ENCODE data around the gene ELL.
A peak's percentile ranks its signal among the peaks of the same experiment; 100 is the strongest.

ELL gene

DNA sequence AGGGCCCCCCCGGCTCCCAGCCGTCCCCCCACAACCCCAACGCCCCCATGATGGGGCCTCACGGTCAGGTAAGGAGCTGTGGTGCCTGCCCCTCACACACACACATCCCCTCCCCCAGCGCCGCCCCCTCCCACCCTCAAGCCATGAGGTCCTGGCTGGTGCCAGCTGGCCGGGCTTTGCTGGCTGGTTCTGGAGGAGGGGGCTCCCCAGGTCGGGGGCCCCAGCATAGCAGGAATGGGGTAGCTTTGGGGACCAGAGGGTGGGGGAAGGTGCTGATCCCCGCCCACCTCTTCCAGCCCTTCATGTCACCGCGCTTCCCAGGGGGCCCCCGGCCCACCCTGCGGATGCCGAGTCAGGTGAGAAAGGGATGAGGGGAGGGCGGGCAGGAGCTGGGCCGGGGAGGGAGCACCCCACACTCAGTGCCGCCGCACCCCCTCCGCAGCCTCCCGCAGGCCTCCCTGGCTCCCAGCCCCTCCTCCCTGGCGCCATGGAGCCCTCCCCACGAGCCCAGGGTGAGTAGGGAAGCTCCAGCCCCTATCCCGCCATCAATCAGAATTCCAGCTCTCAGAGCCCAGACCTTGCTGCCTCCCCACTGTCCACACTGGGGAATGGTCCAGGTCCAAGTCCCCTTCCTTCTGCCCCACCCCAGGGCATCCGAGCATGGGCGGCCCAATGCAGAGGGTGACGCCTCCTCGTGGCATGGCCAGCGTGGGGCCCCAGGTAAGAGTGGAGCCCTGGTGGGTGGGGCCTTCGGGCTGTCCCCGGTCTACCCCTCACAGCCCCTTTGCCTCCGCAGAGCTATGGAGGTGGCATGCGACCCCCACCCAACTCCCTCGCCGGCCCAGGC, 90.3 kb downstream of the ELL start:
- DNase-seq: no peak

DNA sequence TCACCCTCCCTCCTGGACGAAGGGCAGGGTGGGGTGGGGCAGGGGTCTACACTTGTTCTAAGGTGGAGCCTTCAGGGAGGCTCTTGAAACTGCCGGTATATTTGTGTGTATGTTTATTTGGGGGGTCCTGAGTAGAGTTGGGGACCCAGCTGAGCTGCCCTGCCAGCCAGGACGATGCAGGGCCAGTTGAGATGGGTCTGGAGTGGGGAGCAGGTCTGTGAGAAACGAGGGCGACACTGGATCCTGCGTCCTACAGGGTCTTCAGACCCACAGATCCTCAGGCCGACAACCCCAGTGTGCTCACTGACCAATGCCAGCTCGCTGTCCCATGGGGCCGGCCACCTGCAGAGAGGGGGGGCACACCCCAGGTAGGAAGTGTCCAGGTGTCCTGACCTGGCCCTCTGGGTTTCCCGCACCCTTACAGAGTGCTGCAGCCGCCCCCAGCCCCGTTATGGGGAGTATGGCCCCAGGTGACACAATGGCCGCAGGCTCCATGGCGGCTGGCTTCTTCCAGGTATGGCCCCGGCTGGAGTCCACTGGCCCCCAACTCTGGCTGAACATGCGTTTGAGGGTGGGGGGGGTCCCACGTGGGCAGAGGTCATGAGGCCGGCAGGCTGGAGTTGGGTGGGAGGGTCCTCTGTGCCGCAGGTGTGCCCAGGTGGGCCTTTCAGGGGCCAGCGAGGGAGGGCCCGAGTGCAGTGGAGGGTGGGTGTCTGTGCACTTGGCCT, 91.3 kb downstream of the ELL start:
- DNase-seq: no peak

DNA sequence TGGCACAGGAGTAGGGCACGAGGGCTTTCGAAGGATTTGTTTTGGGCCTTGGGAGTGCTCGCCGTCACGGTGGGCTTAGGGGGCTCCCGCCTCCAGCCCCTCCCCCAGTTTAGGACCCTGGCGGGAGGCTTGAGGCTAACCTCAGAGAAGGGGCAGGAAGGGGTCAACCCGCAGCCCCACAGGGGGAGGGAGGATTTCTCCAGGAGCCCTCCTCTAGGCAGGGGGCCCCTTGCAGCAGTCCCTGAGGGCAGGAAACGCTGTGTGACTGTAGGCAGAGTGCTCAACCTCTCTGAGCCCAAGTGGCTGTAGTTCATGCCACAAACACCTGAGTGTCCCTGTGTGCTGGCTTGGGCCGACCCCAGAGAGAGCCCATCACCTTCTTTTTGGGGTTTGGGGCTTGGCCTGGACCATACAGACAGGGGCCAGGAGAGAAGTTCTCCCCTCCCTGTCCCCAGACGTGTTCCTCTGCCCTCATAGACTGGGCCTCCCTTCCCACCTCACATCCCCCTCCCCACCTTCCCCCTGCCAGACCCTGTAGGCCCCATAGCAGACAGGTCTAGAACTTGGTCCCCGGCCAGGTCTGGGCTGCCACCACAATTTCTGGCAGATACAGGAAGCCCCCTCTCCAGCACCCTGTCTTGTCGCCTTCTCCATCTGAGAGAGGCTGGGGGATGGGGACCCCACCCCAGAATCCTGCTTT, 92.0 kb downstream of the ELL start:
- DNase-seq: no peak

DNA sequence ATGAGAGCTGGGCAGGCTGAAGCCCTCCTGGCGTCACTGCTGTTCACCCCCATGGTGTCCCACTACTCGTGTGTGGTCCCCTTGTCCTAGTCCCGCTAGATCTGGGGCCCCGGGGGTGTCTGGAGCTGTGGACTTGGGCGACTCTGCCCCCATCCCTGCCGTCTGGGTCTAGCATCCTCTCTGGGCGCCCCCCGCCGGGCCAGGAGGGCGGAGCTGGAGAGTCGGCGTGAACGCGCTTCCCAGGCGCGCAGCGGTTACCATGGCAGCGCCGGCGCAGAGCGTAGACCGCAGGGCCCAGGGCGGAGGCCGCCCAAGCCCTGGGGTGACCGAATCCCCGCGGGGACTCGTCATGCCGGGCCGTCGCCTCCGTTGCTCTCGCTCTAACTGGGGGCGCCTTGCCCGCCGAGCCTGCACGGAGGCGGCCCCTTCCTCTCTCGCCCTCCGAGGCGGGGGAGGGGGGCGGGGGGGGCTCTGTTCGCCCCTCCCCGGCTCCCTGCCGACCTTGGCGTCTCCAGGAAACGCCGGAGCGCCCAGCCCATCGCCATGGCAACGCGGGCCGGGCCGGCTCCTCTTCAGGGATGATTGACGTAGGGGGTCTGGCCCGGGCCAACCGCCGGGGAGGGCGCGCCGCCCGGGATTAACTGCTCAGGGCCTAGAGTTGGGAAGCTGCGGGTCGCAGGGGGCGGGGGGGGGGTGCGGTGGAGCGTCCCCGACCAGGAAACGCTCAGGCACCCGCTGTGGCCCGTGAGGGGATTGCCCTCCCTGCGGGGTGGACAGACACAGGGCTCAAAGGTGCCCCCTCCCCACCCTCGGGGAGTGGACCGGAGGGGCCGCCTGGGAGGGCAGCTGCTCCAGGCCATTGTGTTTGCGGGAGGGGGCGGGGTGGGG, 92.8 kb downstream of the ELL start:
- DNase-seq: peak; percentile 91

DNA sequence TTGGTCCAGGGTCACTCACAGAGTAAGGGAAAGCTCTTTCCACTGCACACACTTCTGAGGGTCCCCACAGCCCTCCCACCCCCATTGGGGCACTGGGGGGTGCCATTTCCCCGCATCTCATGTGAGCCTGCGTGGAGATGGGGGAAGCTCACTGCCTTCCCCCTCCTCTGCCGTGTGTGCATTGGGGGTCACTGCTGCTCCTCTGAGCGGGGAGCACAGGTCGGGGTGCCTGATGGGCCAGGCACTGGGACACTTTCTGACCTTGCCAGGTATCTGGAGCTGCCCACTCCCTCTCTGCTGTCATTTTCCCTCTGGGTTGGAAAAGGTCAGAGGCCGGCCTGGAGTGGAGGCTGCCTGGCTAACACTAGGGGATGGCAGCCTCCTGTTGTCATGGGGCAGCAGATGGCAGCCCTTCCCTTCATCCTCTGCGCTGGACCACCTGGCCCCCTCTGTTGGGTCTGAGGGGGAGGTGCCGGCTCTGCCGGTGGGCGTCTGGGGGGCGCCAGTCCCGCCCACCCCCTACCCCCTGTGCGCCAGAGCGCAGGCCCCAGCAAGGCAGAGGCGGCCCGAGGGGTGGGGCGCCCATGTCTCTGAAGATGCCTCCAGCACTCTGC, 93.6 kb downstream of the ELL start:
- DNase-seq: no peak

DNA sequence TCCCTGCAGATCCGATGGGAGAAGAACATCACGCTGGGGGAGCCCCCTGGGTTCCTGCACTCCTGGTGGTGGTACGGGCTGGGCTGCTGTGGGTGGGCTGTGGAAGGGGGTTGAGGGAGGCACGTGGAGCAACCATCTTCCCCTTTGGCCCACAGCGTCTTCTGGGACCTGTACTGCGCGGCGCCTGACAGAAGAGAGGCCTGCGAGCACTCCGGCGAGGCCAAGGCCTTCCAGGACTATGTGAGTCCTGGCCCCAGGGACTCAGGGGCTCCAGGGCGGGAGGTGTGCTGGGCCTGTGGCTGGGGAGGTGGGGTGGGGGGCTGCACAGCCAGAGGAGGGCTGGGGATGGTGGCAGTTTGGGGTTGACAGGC, 94.1 kb downstream of the ELL start:
- DNase-seq: no peak

DNA sequence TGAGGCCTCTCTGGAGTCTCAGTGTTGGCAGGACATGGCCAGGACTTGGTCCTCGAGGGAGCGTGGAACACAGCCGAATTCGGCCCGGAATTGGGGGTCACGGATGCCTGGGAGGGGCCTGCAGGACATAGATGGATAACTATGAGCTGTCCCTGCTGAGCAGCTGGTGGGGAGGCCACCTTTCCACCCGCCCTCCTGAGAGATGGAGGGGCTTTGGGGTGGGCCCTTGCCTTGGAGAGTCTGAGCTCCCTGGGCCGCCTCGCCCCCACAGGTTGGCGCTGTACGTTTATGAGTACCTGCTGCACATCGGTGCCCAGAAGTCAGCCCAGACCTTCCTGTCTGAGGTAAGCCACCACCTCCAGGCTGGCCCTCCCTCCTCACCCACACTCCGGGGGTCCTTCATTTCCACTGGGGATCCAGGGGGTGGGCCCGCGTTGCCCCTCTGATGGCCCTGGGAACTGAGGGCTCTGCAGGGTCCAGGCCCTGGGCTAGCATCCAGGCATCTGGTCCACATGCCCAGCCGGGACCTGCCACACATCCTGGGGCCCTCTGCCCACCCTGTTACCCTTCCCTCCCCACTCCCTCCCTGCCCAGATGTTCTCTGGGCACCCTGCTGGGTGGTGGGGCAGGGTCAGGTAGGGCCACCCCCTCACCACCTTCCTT, 94.7 kb downstream of the ELL start:
- no peak for DNase-seq

DNA sequence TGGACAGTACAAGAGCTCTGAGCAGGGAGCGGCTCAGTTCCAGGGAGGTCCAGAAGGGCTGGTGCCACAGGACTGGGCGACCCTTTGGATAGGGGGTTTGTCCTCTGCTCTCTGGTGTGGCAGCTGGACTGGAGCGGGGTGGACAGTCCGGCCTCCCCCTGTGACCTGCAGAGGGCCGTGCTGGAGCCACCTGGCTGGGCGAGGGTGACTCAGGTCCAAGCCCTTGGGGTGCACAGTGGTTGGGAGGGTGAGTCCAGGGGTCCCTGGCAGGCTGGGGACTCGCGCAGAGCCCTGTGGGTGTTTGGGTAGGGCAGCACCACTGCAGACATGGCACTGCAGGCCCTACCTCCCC, 95.5 kb downstream of the ELL start:
- no peak for DNase-seq

DNA sequence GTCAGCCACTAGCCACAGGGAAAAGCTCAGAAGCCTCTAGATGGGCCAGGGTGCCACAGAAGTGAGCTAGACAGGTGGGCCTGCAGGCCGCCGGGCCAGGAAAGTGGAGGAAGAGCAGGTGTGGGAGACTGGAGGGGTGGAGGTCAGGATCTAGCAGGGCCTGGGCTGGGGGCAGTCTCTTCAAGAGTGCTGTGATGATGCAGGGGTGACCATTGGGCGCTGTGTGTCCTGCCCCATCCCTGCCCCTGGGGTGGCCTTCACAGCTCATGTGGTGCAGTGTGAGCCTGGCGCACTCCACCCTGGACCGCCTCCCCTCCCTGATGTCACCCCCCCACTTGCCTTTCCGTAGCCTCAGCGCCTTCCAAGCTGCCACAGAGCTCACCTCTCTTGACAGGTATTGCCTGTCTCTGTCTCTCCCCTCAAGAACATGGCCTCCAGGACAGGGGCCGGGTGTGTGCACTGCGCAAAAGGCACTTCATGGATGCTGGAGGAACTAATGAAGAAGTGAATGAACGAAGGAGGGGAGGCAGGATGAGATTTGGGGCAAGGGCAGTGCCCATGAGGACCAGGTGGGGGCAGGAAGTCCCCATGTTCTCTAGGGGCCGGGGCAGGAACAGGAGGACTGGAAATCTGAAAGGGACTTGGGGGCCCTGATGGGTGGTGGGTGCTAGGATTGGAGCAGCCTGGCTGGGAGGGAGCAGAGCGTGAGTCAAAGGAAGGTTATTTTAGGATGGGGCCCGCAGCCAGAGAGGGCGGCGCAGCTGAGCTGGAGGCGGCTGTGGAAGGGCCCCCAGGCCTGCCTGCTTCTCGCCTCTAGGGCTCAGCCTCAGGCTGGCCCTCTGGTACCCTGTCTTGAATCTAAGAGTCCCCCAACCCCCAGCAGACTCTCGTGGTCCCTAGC, 96.1 kb downstream of the ELL start:
- DNase-seq: no peak

DNA sequence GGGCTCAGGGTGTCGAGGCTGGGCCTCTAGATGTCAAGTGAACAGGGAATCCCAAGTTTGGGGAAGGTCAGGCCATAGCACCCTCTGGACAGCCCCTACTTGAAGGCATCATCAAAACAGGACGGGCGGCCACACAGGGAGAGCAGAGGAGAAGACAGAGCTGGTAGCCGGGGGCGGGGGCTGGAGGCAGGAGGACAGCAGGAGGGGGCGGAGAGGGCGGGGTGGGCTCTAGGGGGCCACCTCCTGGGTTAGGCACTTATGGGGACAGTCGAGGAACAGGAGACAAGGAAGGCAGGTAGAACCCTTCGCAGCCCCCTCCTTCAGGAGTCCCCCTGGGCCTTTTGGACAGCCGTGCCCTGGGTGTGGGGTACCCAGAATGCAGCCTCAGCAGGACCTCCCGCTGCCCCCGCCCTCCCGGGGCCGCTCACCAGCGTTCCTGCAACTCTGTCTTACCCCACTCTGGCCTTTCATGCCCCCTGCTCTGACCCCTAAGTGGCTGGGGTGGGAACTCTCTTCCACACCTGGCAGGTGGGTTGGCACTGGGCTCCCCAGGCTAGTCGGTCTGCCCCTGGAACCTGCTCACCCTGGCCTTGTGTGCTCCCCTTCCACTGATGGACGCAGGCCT, 96.9 kb downstream of the ELL start:
- no peak for DNase-seq

DNA sequence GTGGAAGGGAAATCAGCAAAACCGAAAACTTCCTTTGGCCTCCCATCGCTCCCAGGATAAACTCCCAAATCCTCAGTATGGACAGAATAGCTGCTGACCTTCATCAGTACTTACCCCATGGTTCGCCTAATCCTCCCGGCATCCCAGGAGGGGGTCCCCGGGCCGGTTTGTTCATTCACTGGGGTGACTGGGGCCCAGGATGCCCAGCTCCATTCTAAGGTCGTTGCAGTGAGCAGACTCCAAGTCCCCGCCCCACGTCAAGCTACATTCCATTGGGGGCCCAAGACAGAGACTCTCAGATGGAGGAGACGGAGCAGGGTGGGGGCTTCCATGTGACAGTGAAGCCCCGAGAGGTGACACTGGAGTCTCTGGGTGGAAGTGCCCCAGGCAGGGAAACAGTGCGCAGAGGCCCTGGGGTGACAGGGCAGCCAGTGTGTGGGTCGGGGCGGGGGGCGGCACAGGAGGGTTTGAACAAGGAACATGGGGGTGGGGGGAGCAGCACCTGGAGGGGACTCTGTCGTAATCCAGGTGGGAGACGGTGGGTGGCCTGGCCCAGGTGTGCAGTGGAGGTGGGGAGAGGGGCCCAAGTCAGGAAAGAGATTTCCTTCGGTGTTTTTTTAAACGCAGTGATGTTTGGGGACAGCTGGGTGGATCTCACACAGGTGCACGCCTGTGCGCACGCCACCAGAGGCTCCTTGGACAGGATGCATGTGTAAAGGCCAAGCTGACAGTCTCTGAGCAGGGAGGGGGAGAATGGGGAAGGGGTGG, 97.6 kb downstream of the ELL start:
- no peak for DNase-seq

DNA sequence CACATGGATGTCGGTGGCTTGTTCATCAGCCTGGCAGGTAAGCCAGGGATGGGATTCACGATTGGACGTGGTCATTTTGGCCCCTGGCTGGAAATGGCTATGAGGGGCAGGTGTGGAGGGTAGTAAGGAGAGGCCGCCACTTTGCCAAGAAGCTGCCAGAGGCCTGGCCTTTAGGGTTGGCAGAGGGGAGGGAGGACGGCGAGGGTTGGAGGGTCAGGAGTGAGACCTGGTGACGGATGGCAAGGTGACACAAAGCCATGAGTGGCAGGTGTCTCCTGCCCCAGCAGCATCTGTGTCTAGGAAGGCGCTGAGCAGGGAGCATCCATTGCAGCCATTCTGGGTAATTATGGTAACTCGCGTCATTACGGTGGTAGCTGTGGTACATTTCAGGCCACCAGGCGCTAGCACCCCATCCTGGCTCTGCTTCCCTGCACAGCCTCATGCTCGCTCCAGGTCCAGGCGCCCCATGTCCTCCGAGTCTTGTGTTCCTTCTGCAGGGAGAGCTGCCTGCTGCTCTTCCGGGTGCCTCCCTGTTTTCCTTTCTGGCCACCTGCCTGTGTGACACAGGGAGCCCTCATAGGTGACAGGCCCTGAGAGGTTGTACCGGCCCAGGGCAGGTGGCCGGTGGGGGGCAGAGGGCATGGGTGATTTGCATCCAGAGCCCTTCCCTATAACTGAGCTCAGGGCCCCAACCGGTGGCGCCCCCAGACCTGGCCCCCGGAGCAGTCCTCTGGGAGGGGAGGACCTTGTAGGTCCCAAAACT, 98.4 kb downstream of the ELL start:
- DNase-seq: no peak

DNA sequence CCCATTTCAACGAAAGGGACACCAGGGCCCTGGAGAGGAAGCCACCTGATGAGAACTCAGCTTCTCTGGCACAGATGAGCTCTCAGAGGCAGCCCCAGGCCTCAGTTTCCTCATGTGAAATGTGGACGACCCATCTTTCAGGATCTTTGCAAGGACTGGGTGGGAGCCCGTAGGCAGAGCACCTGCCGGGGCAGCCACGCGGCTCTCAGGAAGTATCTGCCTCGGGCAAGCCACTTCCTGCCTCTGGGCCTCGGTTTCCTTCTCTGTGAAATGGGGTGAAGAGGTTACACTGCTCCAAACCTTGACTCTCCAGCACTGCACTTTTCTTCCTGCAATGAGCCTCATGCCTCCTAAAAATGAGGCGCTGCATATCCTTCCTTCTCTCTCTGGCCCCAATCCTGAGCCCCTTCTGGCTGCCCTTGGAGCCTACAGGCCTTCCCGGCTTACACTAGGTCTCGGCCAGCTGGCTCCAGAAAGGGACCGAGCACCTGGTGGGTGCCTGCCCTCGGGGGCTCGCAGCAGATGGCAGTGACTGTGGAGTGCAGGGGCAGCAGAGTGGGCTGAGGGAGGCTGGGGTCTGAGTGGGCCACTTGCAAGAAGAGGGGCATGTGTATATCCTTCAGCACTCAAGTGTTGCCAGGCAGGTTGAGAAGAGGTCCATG, 99.2 kb downstream of the ELL start:
- peak; percentile 48 for DNase-seq

DNA sequence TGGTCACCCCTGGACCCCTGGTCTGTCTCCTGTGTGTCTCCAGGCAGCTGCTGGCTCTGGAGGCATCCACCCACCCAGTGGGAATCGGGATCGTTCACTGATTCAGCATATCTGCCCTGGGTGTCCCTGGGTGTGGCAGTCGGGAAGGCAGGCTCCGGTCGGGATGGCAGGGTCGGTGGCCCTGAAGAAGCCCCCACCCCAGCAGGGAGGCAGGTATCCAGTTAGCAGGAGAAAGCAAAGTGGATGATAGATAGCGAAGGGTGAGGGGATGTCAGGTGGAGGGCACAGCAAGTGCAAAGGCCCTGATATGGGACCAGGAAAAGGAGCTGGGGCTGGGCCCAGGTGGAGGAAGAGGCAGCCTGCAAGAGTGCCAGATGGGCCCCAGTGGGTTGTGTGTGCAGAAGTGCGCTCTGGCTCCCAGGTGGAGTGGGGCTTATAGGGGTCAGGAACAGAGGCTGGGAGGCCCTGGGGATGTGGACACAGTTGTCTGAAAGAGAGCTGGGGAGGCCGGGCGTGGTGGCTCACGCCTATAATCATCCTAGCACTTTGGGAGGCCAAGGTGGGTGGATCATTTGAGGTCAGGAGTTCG, 100.4 kb downstream of the ELL start:
- no peak for DNase-seq

DNA sequence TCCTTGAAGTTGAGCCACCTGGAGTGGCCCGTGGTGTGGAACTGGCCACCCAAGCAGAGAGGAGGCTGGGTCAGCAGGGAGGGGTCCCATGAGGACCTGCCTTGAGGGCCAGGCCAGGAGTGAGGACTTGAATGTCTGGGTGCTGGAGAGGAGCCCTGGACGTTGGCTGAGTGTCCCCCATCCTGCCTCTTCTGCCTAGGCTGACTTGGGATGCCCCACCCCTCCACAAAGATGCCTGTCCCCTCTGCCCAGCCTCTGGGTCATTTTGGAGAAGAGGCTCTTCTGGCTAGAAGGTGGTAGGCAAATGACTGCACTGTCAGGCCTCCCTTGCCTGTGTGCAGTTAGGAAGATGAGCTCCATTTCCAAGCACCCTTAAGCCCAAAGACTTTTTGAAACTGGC, 100.9 kb downstream of the ELL start:
- DNase-seq: no peak

DNA sequence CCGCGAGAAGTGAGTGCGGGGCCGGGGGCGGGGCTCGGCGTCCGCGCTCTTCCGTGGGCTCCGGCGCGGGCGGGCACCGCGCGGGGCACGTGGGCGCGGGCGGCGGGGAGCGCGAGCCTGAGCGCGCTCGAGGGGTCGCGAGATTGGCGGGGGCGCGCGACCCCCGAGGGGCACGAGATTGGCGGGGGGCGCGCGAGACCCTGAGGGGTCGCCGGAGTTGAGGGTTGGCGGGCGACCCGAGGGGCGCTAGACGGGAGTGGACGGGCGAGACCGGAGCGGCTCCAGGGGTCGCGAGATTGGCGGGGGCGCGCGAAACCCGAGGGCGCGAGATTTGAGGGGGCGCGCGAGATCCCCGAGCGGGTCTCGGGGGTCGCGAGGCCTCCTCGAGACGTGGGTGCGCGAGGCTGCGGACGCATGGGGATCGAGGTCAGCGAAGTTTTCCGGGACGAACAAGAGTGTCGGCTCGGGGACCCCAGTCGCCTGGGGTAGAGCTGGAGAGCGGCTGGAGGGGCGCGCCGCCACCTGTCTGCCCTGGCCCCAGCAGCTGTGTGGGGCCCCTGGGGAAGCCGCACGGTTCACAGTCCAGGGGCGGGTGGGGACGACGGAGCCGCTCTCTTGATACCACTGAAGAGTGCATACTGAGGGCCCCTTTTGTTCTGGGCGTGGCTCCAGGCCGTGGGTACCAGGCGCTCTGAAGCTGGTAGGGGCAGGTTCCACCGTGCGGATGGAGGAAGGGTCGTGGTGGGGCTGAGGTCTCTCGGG, 102.0 kb downstream of the ELL start:
- peak; percentile 45 for DNase-seq

DNA sequence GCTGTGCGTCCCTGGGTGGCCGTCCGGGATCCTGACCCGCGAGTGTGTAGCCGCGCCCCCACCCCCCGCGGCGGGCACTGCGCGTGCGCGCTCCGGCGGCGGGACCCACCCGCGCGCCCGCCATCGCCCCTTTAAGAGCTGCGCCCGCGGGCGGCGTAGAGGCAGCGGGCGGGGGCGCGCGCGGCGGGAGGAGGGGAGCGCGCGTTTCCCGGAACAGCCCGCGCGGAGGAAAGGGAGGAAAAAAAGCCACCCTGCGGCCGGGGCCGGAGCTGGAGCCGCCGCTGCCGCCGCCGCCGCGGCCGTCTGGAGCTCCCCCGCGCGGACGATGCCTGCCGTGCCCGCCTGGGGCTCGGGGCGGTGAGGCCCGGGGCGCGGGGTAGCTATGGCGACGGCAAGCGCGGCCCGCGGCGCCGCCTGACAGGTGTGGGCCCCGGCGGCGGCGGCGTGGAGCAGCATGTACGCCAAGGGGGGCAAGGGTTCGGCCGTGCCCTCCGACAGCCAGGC, 102.6 kb downstream of the ELL start, which contains the start of gene SSBP4:
Gene SSBP4 (plus strand): TSS at position 204 of the 504 bp plus-strand sequence. CDS start 251 bp downstream, at position 455.
- DNase-seq: peak; percentile 76

Data from central memory CD4-positive, alpha-beta T cell (primary cell).